ENCODE measurements around the gene WDR88. TPM values are rescaled to one million over a fixed set of nuclear protein-coding genes. Genes with fewer than 3 reads are reported as not detected.

Gene WDR88
- total RNA-seq, 2 donors from 2014 or later: not detected

- TF ChIP-seq POLR2A (IDR thresholded peaks at IDR 0.05): no peak
- no peak for TF ChIP-seq CTCF (IDR thresholded peaks at IDR 0.05)
- intact Hi-C loops (cut with DNase I): no loop called here
- H3K27ac ChIP-seq: no peak overlapping the region
- no peaks in the 10 kb centered on the region for H3K9me3 ChIP-seq
- no peaks in the 10 kb centered on the region for H3K27me3 ChIP-seq
- no peak for ATAC-seq
- WGBS, 2 donors: 59 to 80% methylated on average over 7 to 8 of the region's 8 CpGs
- H3K4me3 ChIP-seq: no peak overlapping the region
- H3K36me3 ChIP-seq (replicated peaks in 1 of 2; ENCODE audit: insufficient read depth in 1 of 2, low read depth in 2 of 2): no peaks in the 10 kb centered on the region
- DNase-seq: no peak
- peaks cover 14% of the 10 kb centered on the region for H3K4me1 ChIP-seq
Measured at GRCh38 chr19:33199441-33200265, 67.7 kb downstream of the WDR88 start.

- H3K4me1 ChIP-seq: no peaks in the 10 kb centered on the region
Measured at GRCh38 chr19:33201473-33201872, 69.6 kb downstream of the WDR88 start.

GRCh38 chr19:33201886-33202545 is 70.1 kb downstream of the WDR88 start:
- Histone ChIP-seq H3K4me1 (no peaks in the 10 kb centered on the region), H3K36me3 (replicated peaks in 1 of 2; ENCODE audit: insufficient read depth in 1 of 2, low read depth in 2 of 2) (no peaks in the 10 kb centered on the region), H3K9me3 (no peaks in the 10 kb centered on the region), H3K27me3 (no peaks in the 10 kb centered on the region), H3K27ac (no peak overlapping the region), H3K4me3 (no peak overlapping the region)
- intact Hi-C loops (cut with DNase I): no loop called here
- no peak for ATAC-seq
- WGBS, 2 donors: 93 to 94% methylated on average over 9 to 15 of the region's 15 CpGs
- DNase-seq: no peak
- TF ChIP-seq CTCF (IDR thresholded peaks at IDR 0.05): no peak
- TF ChIP-seq POLR2A (IDR thresholded peaks at IDR 0.05): no peak

More at GRCh38 chr19:33201473-33201872, 69.6 kb downstream of the WDR88 start:
- H3K36me3 ChIP-seq (replicated peaks in 1 of 2; ENCODE audit: insufficient read depth in 1 of 2, low read depth in 2 of 2): no peaks in the 10 kb centered on the region
- intact Hi-C loops (cut with DNase I): no loop called here
- no peaks in the 10 kb centered on the region for H3K27me3 ChIP-seq
- 87 to 91% methylated on average over 6 of the region's 6 CpGs for WGBS, 2 donors
- no peak overlapping the region for H3K27ac ChIP-seq
- ATAC-seq (no peak), DNase-seq (no peak)
- no peaks in the 10 kb centered on the region for H3K9me3 ChIP-seq
- H3K4me3 ChIP-seq: no peak overlapping the region
- TF ChIP-seq POLR2A (IDR thresholded peaks at IDR 0.05) (no peak), CTCF (IDR thresholded peaks at IDR 0.05) (no peak)

GRCh38 chr19:33202546-33203507 is 70.9 kb downstream of the WDR88 start:
- WGBS, 2 donors: 88 to 92% methylated on average over 22 to 27 of the region's 27 CpGs
- ATAC-seq (no peak), DNase-seq (no peak)
- no peaks in the 10 kb centered on the region for H3K4me1 ChIP-seq
- H3K27me3 ChIP-seq: no peaks in the 10 kb centered on the region
- H3K4me3 ChIP-seq: no peak overlapping the region
- no peaks in the 10 kb centered on the region for H3K36me3 ChIP-seq (replicated peaks in 1 of 2; ENCODE audit: insufficient read depth in 1 of 2, low read depth in 2 of 2)
- intact Hi-C loops (cut with DNase I): no loop called here
- no peak overlapping the region for H3K27ac ChIP-seq
- TF ChIP-seq CTCF (IDR thresholded peaks at IDR 0.05): no peak
- no peak for TF ChIP-seq POLR2A (IDR thresholded peaks at IDR 0.05)
- no peaks in the 10 kb centered on the region for H3K9me3 ChIP-seq

All from body of pancreas (tissue), 4 donors.